ENCODE data around the gene VPS33B. TPM values are rescaled to one million over a fixed set of nuclear protein-coding genes. Genes with fewer than 3 reads are reported as not detected.

Gene VPS33B
- total and polyA plus RNA-seq, 4 donors, result 1.3 to 8.9 (median 4.5) TPM

GRCh38 chr15:91072161-91072560, 49.8 kb upstream of the VPS33B start:
- H3K4me3 ChIP-seq (ENCODE audit: low read depth in 1 of 3, low read length in 3 of 3), result no peak overlapping the region
- TF ChIP-seq HNF4G (IDR thresholded peaks at IDR 0.05) (no peak), JUND (IDR thresholded peaks at IDR 0.05) (no peak)
- TF ChIP-seq, protein P1, sequence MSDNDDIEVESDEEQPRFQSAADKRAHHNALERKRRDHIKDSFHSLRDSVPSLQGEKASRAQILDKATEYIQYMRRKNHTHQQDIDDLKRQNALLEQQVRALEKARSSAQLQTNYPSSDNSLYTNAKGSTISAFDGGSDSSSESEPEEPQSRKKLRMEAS (IDR thresholded peaks at IDR 0.05), result no peak
- TF ChIP-seq, protein P2, sequence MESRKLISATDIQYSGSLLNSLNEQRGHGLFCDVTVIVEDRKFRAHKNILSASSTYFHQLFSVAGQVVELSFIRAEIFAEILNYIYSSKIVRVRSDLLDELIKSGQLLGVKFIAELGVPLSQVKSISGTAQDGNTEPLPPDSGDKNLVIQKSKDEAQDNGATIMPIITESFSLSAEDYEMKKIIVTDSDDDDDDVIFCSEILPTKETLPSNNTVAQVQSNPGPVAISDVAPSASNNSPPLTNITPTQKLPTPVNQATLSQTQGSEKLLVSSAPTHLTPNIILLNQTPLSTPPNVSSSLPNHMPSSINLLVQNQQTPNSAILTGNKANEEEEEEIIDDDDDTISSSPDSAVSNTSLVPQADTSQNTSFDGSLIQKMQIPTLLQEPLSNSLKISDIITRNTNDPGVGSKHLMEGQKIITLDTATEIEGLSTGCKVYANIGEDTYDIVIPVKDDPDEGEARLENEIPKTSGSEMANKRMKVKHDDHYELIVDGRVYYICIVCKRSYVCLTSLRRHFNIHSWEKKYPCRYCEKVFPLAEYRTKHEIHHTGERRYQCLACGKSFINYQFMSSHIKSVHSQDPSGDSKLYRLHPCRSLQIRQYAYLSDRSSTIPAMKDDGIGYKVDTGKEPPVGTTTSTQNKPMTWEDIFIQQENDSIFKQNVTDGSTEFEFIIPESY (IDR thresholded peaks at IDR 0.05), result no peak
- WGBS, result 82% methylated on average over 4 of the region's 4 CpGs

GRCh38 chr15:91070872-91071271, 48.5 kb upstream of the VPS33B start:
- 74% methylated on average over 8 of the region's 8 CpGs for WGBS
- Histone ChIP-seq H3K4me3 (ENCODE audit: low read depth in 1 of 3, low read length in 3 of 3) (no peak overlapping the region), H3K27ac (ENCODE audit: low read depth in 1 of 2, low read length in 2 of 2) (no peak overlapping the region), H3K9ac (ENCODE audit: low read depth in 1 of 2, low read length in 2 of 2) (no peak overlapping the region), H3K4me1 (ENCODE audit: control insufficient read depth in 4 of 4, insufficient read depth in 4 of 4, low read length in 3 of 4) (no peaks in the 10 kb centered on the region), H3K27me3 (ENCODE audit: control insufficient read depth in 4 of 4, insufficient read depth in 4 of 4, low read length in 3 of 4) (peaks cover 0 to 2% (median 0%) of the 10 kb centered on the region in 4 donors), H3K36me3 (ENCODE audit: control insufficient read depth in 4 of 4, insufficient read depth in 3 of 4, low read depth in 1 of 4, low read length in 3 of 4) (no peaks in the 10 kb centered on the region), H3K9me3 (ENCODE audit: control insufficient read depth in 4 of 4, low read length in 3 of 4) (no peaks in the 10 kb centered on the region)
- DNase-seq (ENCODE audit: low spot score), result no peak
- no peak for TF ChIP-seq TAF1 (conservative IDR thresholded peaks at IDR 0.05)
- TF ChIP-seq EGR1 (IDR thresholded peaks at IDR 0.05; ENCODE audit: low read depth in 2 of 2), result no peak
- TF ChIP-seq RAD21 (IDR thresholded peaks at IDR 0.05), result no peak
- TF ChIP-seq FOXA1 (IDR thresholded peaks at IDR 0.05), result no peak
- TF ChIP-seq NR2F2 (IDR thresholded peaks at IDR 0.05), result no peak

More at GRCh38 chr15:91072161-91072560, 49.8 kb upstream of the VPS33B start:
- no peaks in the 10 kb centered on the region for H3K36me3 ChIP-seq (ENCODE audit: control insufficient read depth in 4 of 4, insufficient read depth in 3 of 4, low read depth in 1 of 4, low read length in 3 of 4)
- peaks cover 0 to 2% (median 0%) of the 10 kb centered on the region in 4 donors for H3K27me3 ChIP-seq (ENCODE audit: control insufficient read depth in 4 of 4, insufficient read depth in 4 of 4, low read length in 3 of 4)
- H3K27ac ChIP-seq (ENCODE audit: low read depth in 1 of 2, low read length in 2 of 2), result no peak overlapping the region
- no peak for DNase-seq (ENCODE audit: low spot score)
- no peaks in the 10 kb centered on the region for H3K4me1 ChIP-seq (ENCODE audit: control insufficient read depth in 4 of 4, insufficient read depth in 4 of 4, low read length in 3 of 4)
- H3K9me3 ChIP-seq (ENCODE audit: control insufficient read depth in 4 of 4, low read length in 3 of 4), result no peaks in the 10 kb centered on the region
- H3K9ac ChIP-seq (ENCODE audit: low read depth in 1 of 2, low read length in 2 of 2), result no peak overlapping the region

DNA sequence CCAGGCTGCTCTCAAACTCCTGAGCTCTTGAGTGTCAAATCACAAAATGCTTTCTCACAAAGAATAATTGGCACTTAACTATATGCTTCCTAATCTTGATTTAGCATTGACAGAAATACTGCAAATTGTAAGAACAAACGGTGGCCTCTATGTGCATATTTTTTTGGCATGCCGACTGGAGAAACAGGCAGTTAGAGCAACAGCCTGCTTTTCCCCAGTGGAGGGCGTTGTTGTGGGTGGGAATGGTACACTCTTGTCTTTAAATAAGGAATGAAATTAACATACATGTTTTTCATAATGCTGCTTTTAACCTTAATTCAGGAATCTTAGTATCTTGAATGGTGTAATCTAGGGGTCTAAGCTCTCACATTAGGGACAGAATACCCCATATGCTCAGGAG, 46.6 kb upstream of the VPS33B start:
- no peak for TF ChIP-seq NR2F2 (IDR thresholded peaks at IDR 0.05)
- TF ChIP-seq RXRA (IDR thresholded peaks at IDR 0.05), result no peak
- TF ChIP-seq, protein P1 (IDR thresholded peaks at IDR 0.05), result no peak
- TF ChIP-seq, protein P3, sequence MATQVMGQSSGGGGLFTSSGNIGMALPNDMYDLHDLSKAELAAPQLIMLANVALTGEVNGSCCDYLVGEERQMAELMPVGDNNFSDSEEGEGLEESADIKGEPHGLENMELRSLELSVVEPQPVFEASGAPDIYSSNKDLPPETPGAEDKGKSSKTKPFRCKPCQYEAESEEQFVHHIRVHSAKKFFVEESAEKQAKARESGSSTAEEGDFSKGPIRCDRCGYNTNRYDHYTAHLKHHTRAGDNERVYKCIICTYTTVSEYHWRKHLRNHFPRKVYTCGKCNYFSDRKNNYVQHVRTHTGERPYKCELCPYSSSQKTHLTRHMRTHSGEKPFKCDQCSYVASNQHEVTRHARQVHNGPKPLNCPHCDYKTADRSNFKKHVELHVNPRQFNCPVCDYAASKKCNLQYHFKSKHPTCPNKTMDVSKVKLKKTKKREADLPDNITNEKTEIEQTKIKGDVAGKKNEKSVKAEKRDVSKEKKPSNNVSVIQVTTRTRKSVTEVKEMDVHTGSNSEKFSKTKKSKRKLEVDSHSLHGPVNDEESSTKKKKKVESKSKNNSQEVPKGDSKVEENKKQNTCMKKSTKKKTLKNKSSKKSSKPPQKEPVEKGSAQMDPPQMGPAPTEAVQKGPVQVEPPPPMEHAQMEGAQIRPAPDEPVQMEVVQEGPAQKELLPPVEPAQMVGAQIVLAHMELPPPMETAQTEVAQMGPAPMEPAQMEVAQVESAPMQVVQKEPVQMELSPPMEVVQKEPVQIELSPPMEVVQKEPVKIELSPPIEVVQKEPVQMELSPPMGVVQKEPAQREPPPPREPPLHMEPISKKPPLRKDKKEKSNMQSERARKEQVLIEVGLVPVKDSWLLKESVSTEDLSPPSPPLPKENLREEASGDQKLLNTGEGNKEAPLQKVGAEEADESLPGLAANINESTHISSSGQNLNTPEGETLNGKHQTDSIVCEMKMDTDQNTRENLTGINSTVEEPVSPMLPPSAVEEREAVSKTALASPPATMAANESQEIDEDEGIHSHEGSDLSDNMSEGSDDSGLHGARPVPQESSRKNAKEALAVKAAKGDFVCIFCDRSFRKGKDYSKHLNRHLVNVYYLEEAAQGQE (IDR thresholded peaks at IDR 0.05), result no peak
- no peak for TF ChIP-seq GABPA (IDR thresholded peaks at IDR 0.05 in 1 of 2, conservative IDR thresholded peaks at IDR 0.05 in 1 of 2)
- TF ChIP-seq EGR1 (IDR thresholded peaks at IDR 0.05; ENCODE audit: low read depth in 2 of 2), result no peak
- TF ChIP-seq, protein P4, sequence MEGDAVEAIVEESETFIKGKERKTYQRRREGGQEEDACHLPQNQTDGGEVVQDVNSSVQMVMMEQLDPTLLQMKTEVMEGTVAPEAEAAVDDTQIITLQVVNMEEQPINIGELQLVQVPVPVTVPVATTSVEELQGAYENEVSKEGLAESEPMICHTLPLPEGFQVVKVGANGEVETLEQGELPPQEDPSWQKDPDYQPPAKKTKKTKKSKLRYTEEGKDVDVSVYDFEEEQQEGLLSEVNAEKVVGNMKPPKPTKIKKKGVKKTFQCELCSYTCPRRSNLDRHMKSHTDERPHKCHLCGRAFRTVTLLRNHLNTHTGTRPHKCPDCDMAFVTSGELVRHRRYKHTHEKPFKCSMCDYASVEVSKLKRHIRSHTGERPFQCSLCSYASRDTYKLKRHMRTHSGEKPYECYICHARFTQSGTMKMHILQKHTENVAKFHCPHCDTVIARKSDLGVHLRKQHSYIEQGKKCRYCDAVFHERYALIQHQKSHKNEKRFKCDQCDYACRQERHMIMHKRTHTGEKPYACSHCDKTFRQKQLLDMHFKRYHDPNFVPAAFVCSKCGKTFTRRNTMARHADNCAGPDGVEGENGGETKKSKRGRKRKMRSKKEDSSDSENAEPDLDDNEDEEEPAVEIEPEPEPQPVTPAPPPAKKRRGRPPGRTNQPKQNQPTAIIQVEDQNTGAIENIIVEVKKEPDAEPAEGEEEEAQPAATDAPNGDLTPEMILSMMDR (IDR thresholded peaks at IDR 0.05; ENCODE audit: low read depth, low read length, missing input control), result no peak
- TF ChIP-seq FOXA1 (IDR thresholded peaks at IDR 0.05), result no peak
- no peaks in the 10 kb centered on the region for H3K36me3 ChIP-seq (ENCODE audit: control insufficient read depth in 4 of 4, insufficient read depth in 3 of 4, low read depth in 1 of 4, low read length in 3 of 4)
- WGBS, result 76% methylated on average over 3 of the region's 3 CpGs

More for the DNA sequence above, 46.6 kb upstream of the VPS33B start:
- no peaks in the 10 kb centered on the region for H3K4me1 ChIP-seq (ENCODE audit: control insufficient read depth in 4 of 4, insufficient read depth in 4 of 4, low read length in 3 of 4)
- no peaks in the 10 kb centered on the region for H3K9me3 ChIP-seq (ENCODE audit: control insufficient read depth in 4 of 4, low read length in 3 of 4)
- DNase-seq (ENCODE audit: low spot score), result no peak
- no peak overlapping the region for H3K27ac ChIP-seq (ENCODE audit: low read depth in 1 of 2, low read length in 2 of 2)
- H3K9ac ChIP-seq (ENCODE audit: low read depth in 1 of 2, low read length in 2 of 2), result no peak overlapping the region
- no peak overlapping the region for H3K4me3 ChIP-seq (ENCODE audit: low read depth in 1 of 3, low read length in 3 of 3)
- H3K27me3 ChIP-seq (ENCODE audit: control insufficient read depth in 4 of 4, insufficient read depth in 4 of 4, low read length in 3 of 4), result peaks cover 0 to 2% (median 0%) of the 10 kb centered on the region in 4 donors
